Loucy (cell line): ENCODE measurements around the gene TUBD1.
A peak's percentile ranks its signal among the peaks of the same experiment; 100 is the strongest.
"Not testable (repeated sequence)": the region's sequence is repeated elsewhere in the genome, so short reads cannot be mapped to it uniquely, and the experiment has no call there.

ENCODE experiments used
- H2AFZ ChIP-seq: fragments of 200-600 bp; sonication (generic); 2 replicates; pipeline ENCODE4 v1.6.0; 2016; ENCODE audit warnings: antibody characterized with exemption, mild to moderate bottlenecking, low read length, moderate library complexity
- H3F3A ChIP-seq: fragments of 200-600 bp; 2 replicates; pipeline ENCODE4 v1.6.0; 2016; ENCODE audit warnings: antibody characterized with exemption, low read depth, mild to moderate bottlenecking
- H3K27me3 ChIP-seq: fragments of 200-600 bp; sonication (generic); 2 replicates; pipeline ENCODE4 v1.6.1; 2014; ENCODE audit warnings: low read length, mild to moderate bottlenecking; ENCODE audit not compliant: insufficient read depth, poor library complexity, severe bottlenecking
- H3K36me3 ChIP-seq: fragments of 200-600 bp; sonication (generic); 2 replicates; pipeline ENCODE4 v1.6.1; 2016; ENCODE audit warnings: low read length; ENCODE audit not compliant: insufficient read depth
- H3K4me1 ChIP-seq: fragments of 200-600 bp; sonication (generic); 2 replicates; pipeline ENCODE4 v1.5.1; 2014; ENCODE audit warnings: low read length, mild to moderate bottlenecking; ENCODE audit not compliant: insufficient read depth, poor library complexity, severe bottlenecking
- H3K4me2 ChIP-seq: fragments of 200-600 bp; sonication (generic); 2 replicates; pipeline ENCODE4 v1.6.0; 2014; ENCODE audit warnings: antibody characterized with exemption, low read length, low read depth, mild to moderate bottlenecking; ENCODE audit not compliant: poor library complexity, severe bottlenecking
- H3K4me3 ChIP-seq: fragments of 200-600 bp; sonication (generic); 2 replicates; pipeline ENCODE4 v1.5.1; 2014; ENCODE audit warnings: low read length, mild to moderate bottlenecking, mixed read lengths; ENCODE audit not compliant: poor library complexity, severe bottlenecking
- H3K79me2 ChIP-seq: fragments of 200-600 bp; sonication (generic); 2 replicates; pipeline ENCODE4 v1.6.1; 2014; ENCODE audit warnings: low read length; ENCODE audit not compliant: insufficient read depth
- H3K9ac ChIP-seq: fragments of 200-600 bp; sonication (generic); 2 replicates; pipeline ENCODE4 v1.6.0; 2014; ENCODE audit warnings: mild to moderate bottlenecking, low read depth, low read length, moderate library complexity; ENCODE audit not compliant: poor library complexity, severe bottlenecking
- H3K9me2 ChIP-seq: fragments of 200-600 bp; sonication (generic); replicated peaks from 2 replicates; pipeline ENCODE4 v1.6.1; 2016; ENCODE audit warnings: low read depth, low read length, mixed read lengths
- H3K9me3 ChIP-seq: fragments of 200-600 bp; sonication (generic); 2 replicates; pipeline ENCODE4 v1.6.1; 2014; ENCODE audit warnings: mild to moderate bottlenecking, antibody characterized with exemption, low read length, low read depth; ENCODE audit not compliant: insufficient read depth
- H4K20me1 ChIP-seq: fragments of 200-600 bp; sonication (generic); 2 replicates; pipeline ENCODE4 v1.6.0; 2014; ENCODE audit warnings: antibody characterized with exemption, low read length, mild to moderate bottlenecking; ENCODE audit not compliant: insufficient read depth, poor library complexity, severe bottlenecking
- EZH2phosphoT487 ChIP-seq: fragments of 200-600 bp; IDR thresholded peaks from 2 replicates; pipeline ENCODE4 v1.6.1; 2018; ENCODE audit warnings: antibody characterized with exemption, mild to moderate bottlenecking, moderate library complexity, borderline replicate concordance
- TF ChIP-seq, protein P1 (sequence below): fragments of 200-600 bp; sonication (generic); conservative IDR thresholded peaks from 2 replicates; pipeline ENCODE4 v1.5.1; 2014; ENCODE audit warnings: mild to moderate bottlenecking, antibody characterized with exemption, low read length

The TUBD1 gene

DNA sequence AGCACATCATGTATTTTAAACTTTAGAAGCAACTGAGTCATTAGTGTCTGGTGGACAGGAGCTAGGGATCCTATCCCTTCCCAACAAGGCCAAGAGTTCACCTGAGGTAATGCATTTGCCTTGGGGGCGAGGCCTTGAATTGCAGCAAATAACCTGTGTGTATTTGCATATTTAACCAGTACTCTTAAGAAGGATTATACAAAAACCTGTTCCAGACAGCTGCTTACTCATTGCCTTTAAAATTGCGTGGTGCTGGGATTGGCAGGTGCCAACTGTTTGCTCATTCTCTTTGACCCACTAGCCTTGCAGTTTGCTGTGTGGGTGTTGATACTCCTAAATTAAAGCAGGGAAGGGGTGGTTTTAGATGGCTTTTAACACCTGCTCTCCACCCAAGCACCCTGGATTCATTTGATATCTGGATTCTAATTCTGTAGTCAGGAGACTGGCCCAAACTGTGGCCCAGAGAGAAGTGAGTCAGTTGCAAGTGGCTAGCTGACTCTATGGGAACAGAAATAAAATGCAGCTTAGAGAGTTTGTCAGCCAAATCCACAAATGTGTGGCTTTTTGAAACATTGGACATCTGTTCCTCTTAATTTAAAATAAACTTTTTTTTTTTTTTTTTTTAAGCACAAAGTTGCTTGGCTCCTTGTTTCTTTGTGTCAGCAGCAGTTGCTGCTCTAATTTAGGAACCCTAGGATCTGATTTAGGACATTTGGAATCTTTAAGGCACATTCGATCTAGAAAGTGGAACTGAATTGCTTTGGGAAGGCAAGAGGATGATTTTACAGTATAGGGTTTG, 46.9 kb downstream of the TUBD1 start:
- peaks cover 3% of the 10 kb centered on the region for H4K20me1 ChIP-seq
- H3F3A ChIP-seq, result peaks cover 3% of the 10 kb centered on the region; the same call in 1 of the 2 replicates
- no peak overlapping the region for H3K4me2 ChIP-seq
- H3K79me2 ChIP-seq, result peaks cover 15% of the 10 kb centered on the region
- no peaks in the 10 kb centered on the region for H3K36me3 ChIP-seq
- H3K4me1 ChIP-seq, result peaks cover 20% of the 10 kb centered on the region
- H3K9me3 ChIP-seq, result no peaks in the 10 kb centered on the region
- no peak overlapping the region for H2AFZ ChIP-seq
- H3K4me3 ChIP-seq, result peak overlapping the region; percentile 32
- H3K9ac ChIP-seq, result peak overlapping the region; percentile 32
- no peaks in the 10 kb centered on the region for H3K9me2 ChIP-seq
- TF ChIP-seq EZH2phosphoT487, result no peak
- TF ChIP-seq, protein P1, sequence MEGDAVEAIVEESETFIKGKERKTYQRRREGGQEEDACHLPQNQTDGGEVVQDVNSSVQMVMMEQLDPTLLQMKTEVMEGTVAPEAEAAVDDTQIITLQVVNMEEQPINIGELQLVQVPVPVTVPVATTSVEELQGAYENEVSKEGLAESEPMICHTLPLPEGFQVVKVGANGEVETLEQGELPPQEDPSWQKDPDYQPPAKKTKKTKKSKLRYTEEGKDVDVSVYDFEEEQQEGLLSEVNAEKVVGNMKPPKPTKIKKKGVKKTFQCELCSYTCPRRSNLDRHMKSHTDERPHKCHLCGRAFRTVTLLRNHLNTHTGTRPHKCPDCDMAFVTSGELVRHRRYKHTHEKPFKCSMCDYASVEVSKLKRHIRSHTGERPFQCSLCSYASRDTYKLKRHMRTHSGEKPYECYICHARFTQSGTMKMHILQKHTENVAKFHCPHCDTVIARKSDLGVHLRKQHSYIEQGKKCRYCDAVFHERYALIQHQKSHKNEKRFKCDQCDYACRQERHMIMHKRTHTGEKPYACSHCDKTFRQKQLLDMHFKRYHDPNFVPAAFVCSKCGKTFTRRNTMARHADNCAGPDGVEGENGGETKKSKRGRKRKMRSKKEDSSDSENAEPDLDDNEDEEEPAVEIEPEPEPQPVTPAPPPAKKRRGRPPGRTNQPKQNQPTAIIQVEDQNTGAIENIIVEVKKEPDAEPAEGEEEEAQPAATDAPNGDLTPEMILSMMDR, result no peak
- H3K27me3 ChIP-seq, result no peaks in the 10 kb centered on the region

DNA sequence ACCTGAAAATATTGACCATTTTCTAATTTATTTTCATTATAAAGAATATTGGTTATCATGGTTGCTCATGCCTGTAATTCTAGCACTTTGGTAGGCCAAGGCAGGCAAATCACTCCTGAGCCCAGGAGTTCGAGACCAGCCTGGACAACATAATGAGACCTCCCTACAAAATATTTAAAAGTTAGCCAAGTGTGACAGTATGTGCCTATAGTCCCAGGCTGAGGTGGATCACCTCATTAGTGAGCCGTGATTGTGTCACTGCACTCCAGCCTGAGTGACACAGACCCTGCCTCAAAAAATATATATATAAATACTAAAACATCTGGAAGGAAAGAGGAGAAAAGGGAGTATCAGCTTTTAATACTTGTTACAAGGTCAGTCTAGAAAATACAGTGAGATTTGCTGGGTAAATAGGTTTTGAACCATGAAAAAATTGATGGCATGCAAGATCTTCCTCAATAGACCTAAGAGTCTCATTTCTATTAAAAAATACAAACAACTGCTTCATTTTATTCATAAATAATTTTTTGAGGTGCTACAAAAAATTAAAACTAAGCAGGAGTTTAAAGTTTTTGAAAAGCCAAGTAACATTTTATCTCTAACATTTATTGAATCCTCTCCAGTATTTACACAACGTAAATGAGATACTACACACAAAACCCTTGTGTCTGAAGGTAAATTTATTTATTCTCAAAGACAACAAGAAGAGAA, 47.7 kb downstream of the TUBD1 start:
- peaks cover 27% of the 10 kb centered on the region for H3K4me1 ChIP-seq
- H4K20me1 ChIP-seq, result peaks cover 11% of the 10 kb centered on the region
- peaks cover 3% of the 10 kb centered on the region; the same call in 1 of the 2 replicates for H3F3A ChIP-seq
- H3K27me3 ChIP-seq, result no peaks in the 10 kb centered on the region
- H3K4me3 ChIP-seq, result no peak overlapping the region
- H2AFZ ChIP-seq, result no peak overlapping the region
- peaks cover 4% of the 10 kb centered on the region for H3K36me3 ChIP-seq
- H3K9me3 ChIP-seq, result no peaks in the 10 kb centered on the region
- H3K79me2 ChIP-seq, result peaks cover 22% of the 10 kb centered on the region
- peak overlapping the region; percentile 32 for H3K9ac ChIP-seq
- no peak overlapping the region for H3K4me2 ChIP-seq
- no peaks in the 10 kb centered on the region for H3K9me2 ChIP-seq
- TF ChIP-seq EZH2phosphoT487, result no peak
- TF ChIP-seq, protein P1, result no peak

DNA sequence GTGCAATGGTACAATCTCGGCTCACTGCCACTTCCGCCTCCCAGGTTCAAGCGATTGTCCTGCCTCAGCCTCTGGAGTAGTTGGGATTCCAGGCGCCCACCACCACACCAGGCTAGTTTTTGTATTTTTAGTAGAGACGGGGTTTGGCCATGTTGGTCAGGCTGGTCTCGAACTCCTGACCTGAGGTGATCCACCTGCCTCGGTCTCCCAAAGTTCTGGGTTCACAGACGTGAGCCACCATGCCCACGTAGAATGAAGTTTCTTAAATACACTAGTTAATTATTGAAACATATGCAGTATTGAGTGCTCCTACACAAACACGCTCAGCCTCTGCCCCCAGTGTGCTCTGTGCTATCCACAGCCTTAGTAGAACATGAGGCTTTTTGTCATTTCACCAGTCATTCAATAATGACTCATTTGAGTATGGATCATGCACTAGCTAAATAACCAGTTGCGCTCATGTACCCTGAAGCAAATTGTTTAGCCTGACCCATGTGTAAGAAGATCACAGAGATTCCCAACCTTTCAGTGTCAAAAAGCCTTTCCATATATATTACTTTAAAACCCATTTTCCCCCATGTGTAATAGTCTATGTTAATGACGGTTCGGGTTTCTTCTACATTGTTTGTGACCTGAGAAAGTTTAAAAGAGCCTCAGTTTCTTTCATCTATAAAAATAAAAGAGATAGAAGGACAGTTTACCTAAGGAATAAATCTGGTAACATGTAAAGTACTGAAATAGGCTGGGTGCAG, 49.7 kb downstream of the TUBD1 start:
- H3K9me3 ChIP-seq, result no peaks in the 10 kb centered on the region
- H3K4me1 ChIP-seq, result peaks cover 40% of the 10 kb centered on the region
- 0 out of 2 replicates have a peak, but pooled peaks cover 3% of the 10 kb centered on the region for H3F3A ChIP-seq
- H3K36me3 ChIP-seq, result peaks cover 22% of the 10 kb centered on the region
- H3K9ac ChIP-seq, result no peak overlapping the region
- H3K4me2 ChIP-seq, result no peak overlapping the region
- no peaks in the 10 kb centered on the region for H3K9me2 ChIP-seq
- TF ChIP-seq, protein P1, result no peak
- TF ChIP-seq EZH2phosphoT487, result no peak
- H2AFZ ChIP-seq, result no peak overlapping the region
- peaks cover 28% of the 10 kb centered on the region for H4K20me1 ChIP-seq
- no peak overlapping the region for H3K4me3 ChIP-seq
- peaks cover 7% of the 10 kb centered on the region for H3K27me3 ChIP-seq
- H3K79me2 ChIP-seq, result peaks cover 42% of the 10 kb centered on the region

DNA sequence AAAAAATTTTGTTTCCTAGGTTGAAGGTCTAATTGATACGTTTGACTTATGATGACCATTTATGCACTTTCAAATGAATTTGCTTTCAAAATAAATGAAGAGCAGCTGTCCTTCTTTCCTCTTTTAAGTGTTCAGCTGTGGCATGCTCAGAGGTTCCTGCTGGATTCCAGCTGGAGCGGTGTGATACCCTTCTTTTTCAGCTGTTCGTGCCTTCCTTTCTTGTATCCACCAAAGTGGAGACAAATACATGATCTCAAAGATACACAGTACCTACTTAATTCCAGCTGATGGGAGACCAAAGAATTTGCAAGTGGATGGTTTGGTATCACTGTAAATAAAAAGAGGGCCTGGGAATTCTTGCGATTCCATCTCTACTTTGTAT, 50.9 kb downstream of the TUBD1 start:
- H3F3A ChIP-seq, H3K9me3 ChIP-seq, H3K27me3 ChIP-seq, H3K9me2 ChIP-seq, H2AFZ ChIP-seq: not testable (repeated sequence)
- Histone ChIP-seq H3K4me1 (peaks cover 47% of the 10 kb centered on the region), H3K4me3 (peak overlapping the region; percentile 99), H3K36me3 (peaks cover 22% of the 10 kb centered on the region), H3K9ac (peak overlapping the region; percentile 99), H3K4me2 (peak overlapping the region; percentile 85), H3K79me2 (peaks cover 45% of the 10 kb centered on the region), H4K20me1 (peaks cover 28% of the 10 kb centered on the region)
